LNCAP (cell line): Measurements from ENCODE around the gene LRRC4B.

Experiments used
- CTCF ChIP-seq: fragments of 450-650 bp; IDR thresholded peaks from 2 replicates; pipeline ENCODE4 v1.5.1; 2017; ENCODE audit warnings: mild to moderate bottlenecking

The LRRC4B gene

GRCh38 chr19:50506700-50507099 is 61.5 kb downstream of the LRRC4B start:
- no peak for TF ChIP-seq CTCF

GRCh38 chr19:50505856-50506611 is 62.2 kb downstream of the LRRC4B start:
- no peak for TF ChIP-seq CTCF

GRCh38 chr19:50501568-50502475 is 66.4 kb downstream of the LRRC4B start:
- TF ChIP-seq CTCF: no peak

DNA sequence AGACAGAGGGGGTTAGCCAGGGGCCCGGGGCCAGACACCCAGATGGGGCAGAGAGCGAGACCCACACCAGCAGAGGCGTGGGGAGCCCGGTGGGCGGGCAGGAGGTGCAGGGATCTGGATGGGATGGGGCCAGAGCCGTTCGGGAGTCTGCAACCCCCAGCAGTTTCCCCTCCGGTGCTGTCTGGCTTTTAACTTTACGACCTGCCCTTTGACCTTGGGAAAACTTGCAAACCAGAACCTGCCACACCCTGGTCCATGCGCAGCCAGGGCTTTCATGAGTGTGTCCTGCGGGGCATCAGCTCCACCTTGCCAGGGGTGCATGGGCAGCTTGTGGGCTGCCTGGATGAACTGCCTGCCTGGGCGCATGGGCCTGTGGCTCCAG is 67.1 kb downstream of the LRRC4B start:
- TF ChIP-seq CTCF: no peak

GRCh38 chr19:50500753-50501151 is 67.5 kb downstream of the LRRC4B start:
- no peak for TF ChIP-seq CTCF

DNA sequence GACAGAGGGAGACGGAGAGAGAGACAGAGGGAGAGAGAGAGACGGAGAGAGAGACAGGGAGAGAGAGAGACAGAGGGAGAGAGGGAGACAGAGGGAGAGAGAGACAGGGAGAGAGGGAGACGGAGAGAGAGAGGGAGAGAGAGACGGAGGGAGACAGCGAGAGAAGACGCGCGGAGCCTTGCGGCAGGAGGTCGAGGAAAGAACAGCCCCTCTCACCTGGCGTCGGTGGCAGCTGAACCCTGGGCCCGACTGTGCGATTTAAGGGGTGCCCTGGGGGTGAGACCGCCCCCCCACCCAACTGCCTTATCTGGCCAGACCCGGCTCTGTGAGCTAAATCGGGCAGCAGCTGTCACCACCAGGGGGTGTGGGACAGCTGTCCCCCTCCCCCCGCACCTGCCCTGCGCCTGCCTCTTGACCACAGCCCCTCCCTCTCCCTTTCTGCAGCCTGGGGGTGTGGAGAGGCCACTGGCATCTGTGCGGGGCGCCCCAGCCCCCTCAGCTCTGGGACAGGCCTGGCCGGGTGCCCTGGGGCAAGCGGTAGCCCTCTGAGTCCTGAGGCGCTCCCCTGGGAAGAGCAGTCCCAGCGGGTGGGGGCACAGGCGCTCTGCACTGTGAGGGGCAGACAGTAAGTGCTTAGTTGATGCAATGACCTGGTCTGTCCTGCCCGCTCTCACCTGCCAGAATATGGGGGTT is 68.0 kb downstream of the LRRC4B start:
- peak; percentile 29; the same call in 1 of the 2 replicates for TF ChIP-seq CTCF

GRCh38 chr19:50498219-50499056 is 69.8 kb downstream of the LRRC4B start:
- TF ChIP-seq CTCF: no peak
